CMK (cell line): ENCODE data around the gene SNX5.

Experiments
- DNase-seq: peaks from one replicate; pipeline ENCODE4 v3.0.0-alpha.2; 2010; ENCODE audit warnings: low read depth

SNX5 gene

DNA sequence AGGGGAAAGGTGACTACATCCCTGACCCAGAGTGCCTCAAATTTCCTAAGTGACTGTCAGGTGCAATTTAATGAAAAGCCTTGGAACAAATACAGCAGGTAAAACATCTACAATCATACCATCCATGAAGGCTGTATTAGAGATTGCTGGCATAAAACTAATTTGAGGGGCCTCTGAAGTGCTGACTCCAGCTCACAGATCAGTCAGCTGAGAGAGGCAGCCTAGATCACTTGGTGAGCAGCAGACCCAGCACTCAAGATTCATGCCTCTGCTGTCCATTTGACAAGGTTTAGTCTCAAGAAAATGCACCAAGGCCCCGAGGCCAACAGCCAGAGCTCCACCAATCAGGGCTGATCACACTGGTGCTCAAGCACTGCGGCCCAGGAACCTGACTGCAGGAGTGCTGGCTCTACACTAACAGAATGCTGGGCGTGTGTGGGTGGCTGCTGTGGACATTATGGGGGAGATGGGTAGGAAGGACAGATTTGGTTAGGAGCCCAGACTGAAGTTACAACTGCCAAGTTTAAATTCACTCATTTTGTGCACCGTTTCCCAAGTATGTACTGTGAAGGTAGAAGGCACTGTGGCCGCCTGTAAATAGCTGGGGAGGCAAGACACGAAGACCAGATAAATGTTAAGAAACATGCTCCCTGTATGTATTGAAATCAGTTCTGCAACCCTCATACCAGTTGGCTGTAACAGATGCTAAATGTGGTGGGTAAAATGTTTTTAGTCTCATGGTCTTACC lies 28.2 kb downstream of the SNX5 start:
- no peak for DNase-seq

DNA sequence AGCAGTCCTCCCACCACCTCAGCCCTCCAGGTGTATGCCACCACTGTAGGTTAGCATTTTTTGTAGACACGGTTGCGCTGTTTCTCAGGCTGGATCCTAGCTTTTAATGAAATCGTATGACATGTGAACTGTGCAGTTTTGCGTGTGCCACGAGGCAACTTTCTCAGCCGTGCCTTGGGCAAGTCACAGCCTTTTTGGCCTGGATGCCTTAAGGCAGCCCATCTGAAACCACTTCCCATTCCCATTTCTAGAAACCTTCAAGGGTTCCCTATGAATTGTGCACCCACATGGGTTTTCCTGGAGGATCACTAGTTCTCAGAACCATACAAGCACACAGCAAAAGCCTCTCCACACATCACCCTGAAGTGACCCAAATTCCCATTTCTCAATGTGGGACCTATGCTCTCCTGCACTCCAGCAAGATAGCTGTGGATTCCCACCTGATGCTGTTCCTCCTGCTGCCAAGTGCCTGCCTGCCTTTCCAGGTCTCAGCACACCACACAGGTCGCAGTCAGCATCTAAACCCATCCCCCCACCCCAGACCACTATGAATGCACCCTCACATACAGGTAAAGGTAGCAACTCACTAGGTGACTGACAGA lies 28.9 kb downstream of the SNX5 start:
- DNase-seq, result no peak

DNA sequence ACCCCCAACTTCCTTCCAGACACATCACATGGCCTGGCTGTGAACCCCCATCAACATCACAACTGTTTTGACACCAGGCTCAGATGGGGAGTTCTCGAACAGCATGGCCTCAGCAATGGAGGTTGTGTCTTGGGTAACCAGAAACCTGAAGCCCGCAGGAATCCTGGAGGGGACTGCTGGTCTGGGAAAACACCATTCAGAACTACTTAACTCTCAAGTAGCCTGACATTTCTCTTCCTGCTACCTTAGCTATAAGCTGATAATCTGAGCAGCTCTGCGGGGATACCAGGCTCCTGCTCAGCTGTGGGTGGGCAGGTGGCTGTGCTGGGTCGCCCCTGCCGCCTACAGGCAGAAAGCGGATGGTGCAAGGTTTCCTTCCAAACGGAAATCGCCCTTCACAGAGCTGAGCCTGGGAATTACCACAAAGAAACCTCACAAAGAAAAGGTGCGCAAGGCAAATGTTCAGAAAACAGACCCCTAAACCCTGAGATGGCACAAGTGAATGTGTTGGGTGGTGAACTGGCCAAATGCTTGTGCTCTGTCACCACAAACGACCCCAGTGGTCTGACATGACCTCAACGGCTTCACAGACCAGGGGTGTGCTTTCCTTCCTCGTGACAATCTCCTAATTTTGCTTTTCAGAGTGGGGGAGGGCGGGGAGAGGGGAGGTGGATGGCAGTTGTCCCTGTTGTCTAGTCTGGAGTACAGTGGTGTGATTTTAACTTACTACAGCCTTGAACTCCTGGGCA lies 29.5 kb downstream of the SNX5 start:
- peak; percentile 42 for DNase-seq

DNA sequence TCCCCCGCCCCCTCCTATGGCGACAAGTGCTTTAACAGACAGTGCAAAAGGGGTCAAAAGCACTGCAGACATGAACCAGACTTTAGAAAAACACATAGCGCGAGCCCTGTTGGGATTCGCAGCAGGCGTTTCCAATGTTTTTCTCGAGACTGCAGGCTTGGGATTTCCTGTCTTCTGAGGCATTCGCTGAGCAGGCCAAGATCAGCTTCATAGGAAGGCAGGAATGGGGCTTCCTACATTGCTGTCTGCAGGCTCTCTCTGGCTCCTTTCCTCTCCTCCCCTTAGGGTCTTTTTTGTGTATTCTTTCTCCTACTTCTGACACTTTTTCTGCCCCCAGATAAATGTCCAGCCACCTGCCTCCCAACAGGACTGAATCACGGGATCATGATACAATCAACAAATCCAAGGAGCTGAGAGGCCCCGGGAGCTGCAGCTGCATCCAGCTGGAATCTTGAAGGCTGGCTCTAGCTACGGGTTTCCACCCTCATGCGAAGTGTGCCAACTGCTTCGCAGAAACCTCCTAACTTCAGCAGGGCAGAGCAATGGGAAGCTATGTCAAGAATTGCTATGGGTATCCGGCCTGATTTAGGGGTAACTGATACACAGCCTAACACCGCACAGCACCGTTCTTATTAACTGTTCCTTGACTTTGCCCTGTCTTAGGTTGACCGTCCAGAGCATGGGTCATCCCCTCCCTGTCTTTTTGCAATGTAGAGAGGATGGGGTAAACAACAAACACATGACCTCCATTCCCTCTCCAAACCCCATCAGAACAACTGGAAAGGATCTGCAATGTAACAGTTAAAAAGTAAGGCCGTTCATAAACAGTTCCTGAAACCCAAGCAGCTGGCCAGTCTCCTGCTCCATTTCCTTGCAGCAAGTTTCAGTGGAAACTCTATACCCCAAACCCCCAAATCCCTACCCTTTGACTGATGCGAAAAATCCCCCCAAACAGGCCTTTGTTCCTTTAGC lies 31.5 kb downstream of the SNX5 start:
- DNase-seq, result no peak

DNA sequence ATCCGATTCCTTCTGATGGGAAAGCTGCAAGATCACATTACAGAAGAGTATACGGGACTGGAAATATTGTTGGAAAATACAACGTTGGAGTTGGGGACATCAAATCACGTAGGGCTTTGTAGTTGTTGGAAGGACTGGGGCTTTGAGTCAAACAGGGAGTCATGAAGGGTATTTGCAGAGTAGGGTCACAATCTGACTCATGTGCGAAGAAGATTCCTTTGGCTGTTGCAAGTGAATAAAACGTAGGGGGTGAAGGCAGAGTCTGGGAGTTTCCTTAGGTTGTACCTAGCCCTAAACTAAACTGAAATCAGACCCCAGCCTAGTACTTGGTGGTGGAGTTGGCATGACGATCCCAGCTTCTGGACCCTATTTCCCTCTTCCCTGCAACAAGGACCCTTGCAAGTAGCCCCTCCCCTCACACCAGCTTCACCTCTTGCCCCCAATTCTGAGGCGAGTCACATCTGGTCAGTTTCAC lies 32.3 kb downstream of the SNX5 start:
- no peak for DNase-seq

DNA sequence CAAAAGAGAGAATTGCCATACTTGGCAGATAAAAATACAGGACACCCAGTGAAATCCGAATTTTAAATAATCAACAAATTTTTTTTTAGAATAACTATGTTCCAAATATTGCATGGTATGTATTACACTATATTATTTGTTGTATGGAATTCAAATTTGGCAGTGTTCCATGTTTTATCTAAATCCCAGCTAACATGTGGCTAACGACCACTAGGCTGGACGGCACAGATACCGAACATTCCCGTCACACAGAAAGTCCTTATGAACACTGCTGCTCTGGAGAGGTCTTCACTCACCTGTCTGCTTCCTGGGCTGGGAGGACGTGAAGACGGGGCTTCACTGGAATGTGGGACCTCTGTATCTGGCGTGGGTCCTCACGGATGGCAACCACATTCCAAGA lies 32.8 kb downstream of the SNX5 start:
- DNase-seq, result no peak

DNA sequence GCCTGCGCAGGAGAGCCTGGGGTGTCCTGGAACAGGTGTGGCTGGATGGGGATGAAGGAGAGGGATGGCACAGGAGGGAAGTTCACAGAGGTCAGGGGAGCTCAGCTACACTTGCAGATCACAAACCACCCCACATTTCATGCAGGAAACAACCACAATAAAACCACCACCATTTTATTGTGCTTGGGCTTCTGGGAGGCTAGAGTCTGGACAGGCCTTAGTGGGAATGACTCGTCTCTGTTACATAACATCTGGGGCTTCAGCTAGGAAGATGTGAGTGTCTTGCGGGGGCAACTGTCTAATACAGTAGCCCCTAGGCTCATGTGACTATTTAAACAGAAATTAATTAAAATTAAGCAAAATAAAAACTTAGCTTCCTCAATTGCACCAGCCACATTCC lies 33.4 kb downstream of the SNX5 start:
- no peak for DNase-seq

DNA sequence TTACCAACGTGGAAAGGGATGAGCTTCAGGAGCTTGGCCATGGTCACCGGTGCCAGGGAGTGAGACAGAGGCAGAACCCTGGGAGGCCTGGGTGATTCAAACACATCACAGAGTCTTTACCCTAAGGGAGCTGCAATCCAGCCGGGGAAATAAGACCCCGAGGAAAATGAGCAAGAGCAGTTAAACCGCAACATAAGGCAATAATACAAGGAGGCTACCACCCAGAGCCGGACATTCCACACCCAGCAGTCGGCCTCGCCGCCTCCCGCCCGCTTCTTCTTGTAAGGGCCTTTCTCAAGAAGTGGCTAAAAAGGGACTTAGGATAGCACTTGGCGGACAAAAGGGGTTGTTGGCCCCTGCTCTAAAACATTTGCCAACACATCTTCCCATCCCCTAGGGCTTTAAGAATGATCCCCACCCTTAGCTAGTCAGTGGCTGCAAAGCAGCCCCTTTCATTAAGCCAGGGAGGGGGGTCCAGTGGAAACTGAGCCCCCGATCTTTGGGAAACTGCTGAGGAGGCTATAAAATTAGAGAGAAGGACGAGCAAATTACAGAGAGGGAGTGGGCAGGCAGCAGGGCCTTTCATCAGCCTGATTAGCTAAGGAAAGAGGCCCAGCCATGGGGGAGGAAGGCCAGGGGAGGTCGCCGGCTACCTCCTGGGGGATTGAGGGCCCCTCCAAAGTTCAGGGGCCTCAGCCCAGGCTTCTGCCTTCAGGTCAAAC lies 34.3 kb downstream of the SNX5 start:
- DNase-seq, result no peak

DNA sequence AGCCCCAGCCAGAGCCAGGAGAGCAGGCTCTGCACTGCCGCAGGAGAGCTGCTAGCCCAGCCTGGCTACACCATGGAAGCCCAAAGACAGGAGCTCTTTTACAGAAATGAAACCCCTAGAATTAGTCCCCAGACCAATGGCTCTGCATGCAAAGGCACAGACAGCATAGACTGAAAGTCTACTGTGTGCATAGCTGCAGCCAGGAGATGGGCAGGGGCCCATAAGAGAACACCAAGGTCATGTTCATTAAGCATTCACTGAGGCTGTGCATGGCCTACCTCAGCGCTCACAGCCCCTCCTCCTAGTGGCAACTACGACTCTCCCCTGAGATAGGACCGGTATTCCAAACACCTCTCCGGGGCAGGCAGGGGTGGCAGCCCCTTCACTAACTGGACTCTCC lies 34.9 kb downstream of the SNX5 start:
- no peak for DNase-seq

DNA sequence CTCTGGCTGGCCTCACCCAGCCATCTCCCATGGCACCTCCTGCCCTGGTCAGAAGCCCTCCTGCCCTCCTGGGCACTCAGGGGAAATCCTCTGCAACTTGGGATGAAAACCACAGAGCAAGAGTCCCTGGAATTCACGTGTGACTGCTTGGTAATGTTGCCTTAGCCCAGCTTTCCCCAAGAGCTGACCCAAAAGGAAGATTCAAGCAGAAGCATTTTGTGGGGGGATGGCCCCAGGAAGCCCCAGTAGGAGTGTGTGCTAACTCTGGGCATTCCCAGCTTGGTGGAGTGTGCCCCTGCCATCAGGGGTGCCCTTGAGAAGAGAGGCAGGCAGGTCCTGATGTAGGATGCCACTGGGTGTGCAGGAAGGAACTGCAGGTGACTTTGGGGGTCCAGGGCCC lies 35.5 kb downstream of the SNX5 start:
- no peak for DNase-seq

DNA sequence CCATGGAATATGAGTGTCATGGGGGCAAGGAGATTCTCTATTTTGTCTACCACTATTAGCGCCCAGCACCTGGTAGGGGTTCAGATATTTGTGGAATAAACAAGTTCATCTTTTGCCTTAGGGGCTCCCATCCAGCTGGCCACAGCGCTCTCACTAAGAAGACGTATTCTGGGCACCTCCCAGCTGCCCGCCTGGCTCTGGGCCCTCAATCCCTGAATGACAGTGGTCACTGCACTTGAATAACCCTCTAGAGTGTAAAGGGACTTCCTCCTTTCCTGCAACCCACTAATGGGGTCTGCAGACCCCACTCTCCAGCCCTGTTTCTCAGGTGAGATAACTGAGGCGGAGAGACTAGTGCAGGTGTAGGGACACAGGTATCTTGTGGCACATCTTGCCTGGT lies 36.2 kb downstream of the SNX5 start:
- DNase-seq, result no peak

DNA sequence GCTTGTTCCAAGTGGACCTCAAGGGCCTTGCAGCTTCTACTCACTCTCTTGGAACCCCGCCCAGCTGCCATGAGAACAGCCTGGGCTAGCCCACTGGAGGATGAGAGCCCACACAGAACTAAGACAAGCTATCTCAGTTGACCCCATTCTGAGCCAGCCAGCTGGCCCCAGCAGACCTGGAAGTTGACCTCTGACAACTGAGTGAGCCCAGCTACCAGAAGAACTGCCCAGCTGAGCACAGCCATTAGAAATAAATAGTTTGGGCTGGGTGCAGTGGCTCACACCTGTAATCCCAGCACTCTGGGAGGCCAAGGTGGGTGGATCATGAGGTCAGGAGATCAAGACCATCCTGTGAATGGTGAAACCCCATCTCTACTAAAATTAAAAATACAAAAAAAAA lies 37.1 kb downstream of the SNX5 start:
- DNase-seq, result no peak

DNA sequence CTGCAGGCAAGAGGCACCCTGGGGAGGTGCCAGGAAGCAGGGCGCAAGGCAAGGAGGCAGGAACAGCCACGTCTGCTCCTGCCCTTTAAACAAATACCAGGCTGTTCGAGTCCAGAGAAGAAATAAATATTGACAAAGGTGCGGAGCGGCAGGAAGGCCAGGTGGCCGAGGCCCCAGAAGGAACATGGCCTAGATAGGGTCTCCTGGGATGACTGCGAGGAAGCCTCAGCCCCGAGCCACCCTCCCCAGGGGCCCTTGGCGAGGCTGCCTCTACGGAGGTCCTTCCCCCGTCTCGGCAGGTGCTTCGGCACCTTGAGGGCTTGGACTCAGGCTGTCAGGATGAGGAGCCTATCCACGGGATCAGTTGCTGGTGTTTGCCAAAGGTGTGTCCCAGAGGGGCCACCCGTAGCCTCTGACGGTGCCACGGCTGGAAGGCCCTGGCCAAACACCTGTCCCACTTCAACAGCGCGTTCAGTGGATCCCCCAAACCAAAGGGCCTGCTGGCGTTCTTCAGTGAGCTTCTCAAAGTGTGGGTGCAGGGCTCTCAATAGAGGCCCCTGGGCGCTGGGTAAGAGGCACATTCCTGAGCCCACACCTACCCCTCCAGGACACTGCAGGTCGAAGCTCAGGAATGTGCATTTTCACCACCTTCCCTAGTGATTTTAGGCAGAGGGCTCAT lies 39.8 kb downstream of the SNX5 start:
- no peak for DNase-seq

DNA sequence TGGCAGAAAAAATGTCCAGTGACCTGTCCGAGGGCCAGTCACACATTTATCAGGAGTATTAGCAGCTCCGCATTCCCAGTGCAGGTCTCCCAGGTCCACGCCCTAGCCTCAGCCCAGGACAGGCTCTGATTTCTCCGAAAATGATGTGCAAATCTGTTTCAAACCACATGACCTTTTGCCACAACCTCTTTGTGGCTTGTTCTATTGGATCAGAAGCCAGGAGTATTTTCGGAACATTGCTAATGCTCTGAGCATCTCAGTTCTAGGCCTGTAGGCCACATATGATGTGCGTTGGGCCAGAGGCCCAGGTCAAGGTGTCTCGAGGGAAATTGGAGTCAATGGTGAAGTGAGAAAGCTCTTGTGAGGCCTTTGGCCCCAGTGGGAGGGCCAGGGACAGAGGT lies 40.4 kb downstream of the SNX5 start:
- no peak for DNase-seq

DNA sequence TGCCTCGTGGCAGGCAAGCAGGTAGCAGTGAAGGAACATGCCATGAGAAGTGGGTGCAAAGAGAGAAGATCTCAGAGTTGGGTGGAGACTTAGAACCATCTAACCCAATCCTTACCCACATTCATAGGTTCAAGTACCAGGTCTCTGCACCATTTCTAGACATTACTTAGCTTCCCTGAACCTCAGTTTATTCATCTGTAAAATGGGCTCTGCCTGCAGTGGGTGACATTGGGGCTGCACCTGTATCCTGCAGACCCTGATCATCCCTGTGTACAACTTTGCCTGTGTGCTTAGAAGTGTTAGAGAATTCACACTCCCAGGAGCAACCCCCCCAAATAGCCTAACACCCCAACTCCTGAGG lies 42.7 kb downstream of the SNX5 start:
- no peak for DNase-seq

DNA sequence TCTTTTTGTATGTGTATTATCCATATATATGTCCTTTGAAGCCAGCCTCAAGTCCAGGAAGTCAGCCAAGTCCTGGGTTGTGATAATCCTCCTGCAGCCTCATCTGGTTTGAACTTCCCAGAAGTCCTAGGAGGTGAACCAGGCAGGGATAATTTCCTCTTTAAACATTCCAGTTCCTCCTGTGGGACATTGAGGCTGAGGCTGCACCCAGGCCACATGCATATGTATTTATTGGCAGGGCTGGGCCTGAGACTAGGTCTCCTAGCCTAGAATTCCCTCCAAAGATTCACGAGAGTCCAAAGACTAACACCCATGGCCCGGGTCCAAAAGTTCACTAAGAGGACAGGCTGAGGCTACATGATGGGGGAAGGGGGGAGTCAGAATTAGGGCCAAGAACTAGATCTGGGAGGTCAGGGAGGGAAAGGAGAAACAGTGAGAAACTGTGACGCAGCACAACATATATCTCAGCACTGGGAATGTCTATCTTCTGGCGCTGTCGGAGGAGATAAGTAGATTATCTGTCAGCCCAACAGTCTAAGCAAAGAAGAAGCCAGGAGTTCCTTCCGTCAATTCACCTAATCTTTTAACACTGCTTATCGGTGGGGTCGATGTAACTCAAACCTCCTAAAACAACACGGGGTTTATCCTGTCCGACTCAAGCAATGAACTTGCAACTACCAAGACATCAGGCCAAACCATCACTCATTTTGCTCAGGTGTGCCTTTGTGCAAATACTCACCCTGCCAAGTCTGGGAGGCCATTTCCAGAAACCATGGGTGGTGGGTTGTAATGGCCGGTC lies 43.3 kb downstream of the SNX5 start:
- DNase-seq, result no peak

DNA sequence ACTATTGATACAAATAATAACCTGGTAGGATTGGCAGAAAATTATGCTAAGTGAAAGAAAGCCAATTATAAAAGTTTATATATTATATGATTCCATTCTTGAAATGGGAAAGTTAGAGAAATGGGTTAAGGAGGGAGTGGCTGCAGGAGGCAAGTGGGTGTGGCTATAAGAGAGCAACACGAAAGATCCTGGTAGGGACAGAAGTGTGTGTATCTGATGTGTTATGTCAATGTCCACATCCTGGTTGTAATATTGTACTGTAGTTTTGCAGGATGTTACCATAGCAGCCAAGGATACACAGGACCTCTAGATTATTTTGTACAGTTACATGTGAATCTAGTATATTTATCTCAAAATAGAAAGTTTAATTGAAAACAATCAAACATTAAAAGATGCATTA lies 46.8 kb downstream of the SNX5 start:
- no peak for DNase-seq

DNA sequence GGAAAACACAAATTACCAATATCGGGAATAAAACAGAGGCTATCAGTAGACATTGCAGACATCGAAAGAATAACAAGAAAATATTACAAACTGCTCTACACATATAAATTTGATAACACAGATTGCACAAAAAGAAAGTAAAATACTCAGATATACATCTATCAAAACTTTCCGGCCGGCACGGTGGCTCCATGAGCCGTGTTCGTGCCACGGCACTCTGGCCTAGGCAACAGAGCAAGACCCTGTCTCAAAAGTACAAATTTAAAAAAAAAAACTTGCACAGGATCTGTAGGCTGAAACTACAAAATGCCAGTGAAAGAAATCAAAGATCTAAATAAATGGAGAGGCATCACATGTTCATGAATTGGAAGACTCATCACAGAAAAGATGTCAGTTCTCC lies 49.4 kb downstream of the SNX5 start:
- DNase-seq, result no peak

DNA sequence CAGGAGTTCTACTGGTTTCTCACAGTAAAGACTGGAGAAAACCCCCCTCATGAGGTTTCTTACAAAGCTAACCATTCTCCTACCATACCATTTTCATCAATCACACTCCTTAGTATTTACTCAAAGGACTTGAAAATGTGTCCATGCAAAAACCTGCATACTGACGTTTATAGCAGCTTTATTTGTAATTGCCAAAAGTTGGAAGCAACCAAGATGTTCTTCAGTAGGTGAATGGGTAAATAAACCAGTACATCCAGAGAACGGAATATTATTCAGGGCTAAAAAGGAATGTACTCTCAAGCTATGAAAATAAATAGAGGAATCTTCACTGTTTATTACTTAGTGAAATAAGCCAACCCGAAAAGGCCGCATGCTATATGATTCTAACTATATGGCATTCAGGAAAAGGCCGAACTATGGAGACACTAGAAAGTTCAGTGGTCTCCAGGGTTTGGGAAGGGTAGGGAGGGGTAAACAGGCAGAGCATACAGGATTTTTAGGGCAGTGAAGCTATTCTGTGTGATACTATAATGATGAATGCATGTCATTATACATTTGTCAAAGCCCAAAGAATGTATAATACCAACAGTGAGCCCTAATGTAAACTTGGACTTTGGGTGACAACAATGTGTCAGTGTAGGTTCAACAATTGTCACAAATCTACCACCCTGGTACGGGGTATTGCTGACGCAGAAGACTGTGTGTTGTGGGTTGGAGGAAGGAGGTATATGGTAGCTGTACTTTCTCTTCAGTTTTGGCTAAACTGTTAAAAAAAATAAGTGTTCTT lies 50.6 kb downstream of the SNX5 start:
- DNase-seq, result no peak
